Neural cell (in vitro differentiated cells): Measurements from ENCODE around the gene HLTF.

Experiments
- CTCF ChIP-seq: fragments of 450-650 bp; IDR thresholded peaks from 2 replicates; pipeline ENCODE4 v1.5.1; 2014; ENCODE audit warnings: antibody characterized with exemption, mild to moderate bottlenecking, moderate library complexity; ENCODE audit not compliant: poor library complexity, severe bottlenecking
- EP300 ChIP-seq: fragments of 450-650 bp; conservative IDR thresholded peaks from 2 replicates; pipeline ENCODE4 v1.6.1; 2014; ENCODE audit warnings: antibody characterized with exemption, mild to moderate bottlenecking, moderate library complexity; ENCODE audit not compliant: poor library complexity, severe bottlenecking
- EZH2 ChIP-seq: fragments of 200-600, 300-800 bp; shearing (Covaris generic), sonication (generic); IDR thresholded peaks from 2 replicates; pipeline ENCODE4 v1.6.1; 2014; ENCODE audit warnings: antibody characterized with exemption, low read length, borderline replicate concordance, mild to moderate bottlenecking; ENCODE audit not compliant: insufficient read depth, poor library complexity, severe bottlenecking
- MXI1 ChIP-seq: fragments of 450-650 bp; conservative IDR thresholded peaks from 2 replicates; pipeline ENCODE4 v1.6.1; 2014; ENCODE audit warnings: antibody characterized with exemption, mild to moderate bottlenecking; ENCODE audit not compliant: poor library complexity, severe bottlenecking
- POLR2AphosphoS5 ChIP-seq: IDR thresholded peaks from 2 replicates; pipeline ENCODE4 v1.6.1; 2012
- RAD21 ChIP-seq: fragments of 450-650 bp; conservative IDR thresholded peaks from 2 replicates; pipeline ENCODE4 v1.6.1; 2014; ENCODE audit warnings: antibody characterized with exemption, mild to moderate bottlenecking, moderate library complexity
- SMC3 ChIP-seq: fragments of 450-650 bp; conservative IDR thresholded peaks from 2 replicates; pipeline ENCODE4 v1.6.1; 2014; ENCODE audit warnings: antibody characterized with exemption, mild to moderate bottlenecking, moderate library complexity; ENCODE audit not compliant: poor library complexity
- TAF1 ChIP-seq: IDR thresholded peaks from 2 replicates; pipeline ENCODE4 v1.6.1; 2012; ENCODE audit warnings: low read depth
- TF ChIP-seq, protein P1 (sequence below): IDR thresholded peaks from 2 replicates; pipeline ENCODE4 v1.6.1; 2012; ENCODE audit warnings: borderline replicate concordance

DNA sequence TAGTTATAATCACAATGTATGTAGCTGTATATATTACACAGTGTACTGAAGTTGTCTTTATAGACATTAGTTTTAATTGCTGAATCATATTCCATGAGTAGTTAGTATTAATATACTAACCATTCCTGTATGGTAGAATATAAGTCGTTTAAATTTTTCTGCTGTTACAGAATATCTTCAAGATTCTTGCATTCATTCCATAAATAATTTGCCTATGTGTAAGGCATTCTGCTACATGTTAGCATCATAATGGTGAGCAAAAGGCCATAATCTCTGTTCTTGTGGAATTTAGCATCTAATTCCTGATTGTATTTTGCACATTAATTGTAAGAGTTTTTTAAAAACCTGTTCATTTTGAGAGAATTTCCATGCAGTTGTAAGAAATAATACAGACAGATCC, 80.9 kb downstream of the HLTF start:
- no peak for TF ChIP-seq POLR2AphosphoS5
- TF ChIP-seq EP300: no peak
- no peak for TF ChIP-seq CTCF
- no peak for TF ChIP-seq MXI1
- no peak for TF ChIP-seq SMC3
- TF ChIP-seq EZH2: no peak
- no peak for TF ChIP-seq RAD21
- TF ChIP-seq, protein P1, sequence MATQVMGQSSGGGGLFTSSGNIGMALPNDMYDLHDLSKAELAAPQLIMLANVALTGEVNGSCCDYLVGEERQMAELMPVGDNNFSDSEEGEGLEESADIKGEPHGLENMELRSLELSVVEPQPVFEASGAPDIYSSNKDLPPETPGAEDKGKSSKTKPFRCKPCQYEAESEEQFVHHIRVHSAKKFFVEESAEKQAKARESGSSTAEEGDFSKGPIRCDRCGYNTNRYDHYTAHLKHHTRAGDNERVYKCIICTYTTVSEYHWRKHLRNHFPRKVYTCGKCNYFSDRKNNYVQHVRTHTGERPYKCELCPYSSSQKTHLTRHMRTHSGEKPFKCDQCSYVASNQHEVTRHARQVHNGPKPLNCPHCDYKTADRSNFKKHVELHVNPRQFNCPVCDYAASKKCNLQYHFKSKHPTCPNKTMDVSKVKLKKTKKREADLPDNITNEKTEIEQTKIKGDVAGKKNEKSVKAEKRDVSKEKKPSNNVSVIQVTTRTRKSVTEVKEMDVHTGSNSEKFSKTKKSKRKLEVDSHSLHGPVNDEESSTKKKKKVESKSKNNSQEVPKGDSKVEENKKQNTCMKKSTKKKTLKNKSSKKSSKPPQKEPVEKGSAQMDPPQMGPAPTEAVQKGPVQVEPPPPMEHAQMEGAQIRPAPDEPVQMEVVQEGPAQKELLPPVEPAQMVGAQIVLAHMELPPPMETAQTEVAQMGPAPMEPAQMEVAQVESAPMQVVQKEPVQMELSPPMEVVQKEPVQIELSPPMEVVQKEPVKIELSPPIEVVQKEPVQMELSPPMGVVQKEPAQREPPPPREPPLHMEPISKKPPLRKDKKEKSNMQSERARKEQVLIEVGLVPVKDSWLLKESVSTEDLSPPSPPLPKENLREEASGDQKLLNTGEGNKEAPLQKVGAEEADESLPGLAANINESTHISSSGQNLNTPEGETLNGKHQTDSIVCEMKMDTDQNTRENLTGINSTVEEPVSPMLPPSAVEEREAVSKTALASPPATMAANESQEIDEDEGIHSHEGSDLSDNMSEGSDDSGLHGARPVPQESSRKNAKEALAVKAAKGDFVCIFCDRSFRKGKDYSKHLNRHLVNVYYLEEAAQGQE: no peak
- no peak for TF ChIP-seq TAF1
